Left colon (tissue), 2 donors: ENCODE data around the gene CYB561D2. TPM values are rescaled to one million over a fixed set of nuclear protein-coding genes. Genes with fewer than 3 reads are reported as not detected.

Experiments
- ATAC-seq: fragments of 200-7000 bp; cut with Tn5 transposase; one replicate; pipeline ENCODE4 v1.9.1; 2020; ENCODE audit warnings: mild to moderate bottlenecking, moderate library complexity
- DNase-seq, 2 donors: peaks; one replicate each; pipeline ENCODE4 v3.0.0-alpha.2; 2020
- intact Hi-C, 2 donors: fragments of 100-400 bp; cut with DNase I in 1 of 2; cut with micrococcal nuclease in 1 of 2; formaldehyde crosslinking; loops; one replicate each; pipeline versions ENCODE4 v1.11.2 to v1.14.0; 2022; cut with DNase I, micrococcal nuclease
- total RNA-seq, 2 donors: library from RNA; stranded (reverse); fragmentation: NEBNext Ultra II Directional; extraction: Animal tissue kit (Norgen Biotek cat#: 25700); gene quantifications; one replicate each; pipeline ENCODE4 v1.2.1, GENCODE V29; 2021
- donor health status: DM: no; HTN: no; CAD: no.
- donor health status: DM: yes; HTN: yes; CAD: no.

CYB561D2 gene
- total RNA-seq, 2 donors from 2014 or later, result 35.8 to 36.9 TPM

DNA sequence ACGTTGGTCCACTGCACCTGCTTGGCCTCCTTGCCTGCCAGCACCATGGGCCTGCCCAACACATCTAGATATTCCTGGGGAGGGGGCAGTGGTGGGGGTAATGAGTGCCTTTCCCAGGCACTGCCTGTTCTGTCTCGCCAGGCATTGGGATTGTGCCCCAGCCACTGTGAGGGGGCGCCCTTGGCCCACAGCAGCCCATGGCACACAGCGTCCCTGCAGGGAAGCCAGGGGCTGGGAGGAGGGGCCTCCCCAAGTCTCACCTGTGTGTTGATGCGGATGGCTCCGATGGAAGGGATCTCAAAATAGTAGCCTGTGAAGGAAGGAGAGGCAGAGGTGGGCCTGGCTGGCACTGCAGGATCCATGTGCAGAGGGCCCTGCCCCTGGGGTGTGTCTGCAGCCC, 27.4 kb downstream of the CYB561D2 start:
- ATAC-seq (no peak), DNase-seq (no peak)
- intact Hi-C loops, result no loop called here

DNA sequence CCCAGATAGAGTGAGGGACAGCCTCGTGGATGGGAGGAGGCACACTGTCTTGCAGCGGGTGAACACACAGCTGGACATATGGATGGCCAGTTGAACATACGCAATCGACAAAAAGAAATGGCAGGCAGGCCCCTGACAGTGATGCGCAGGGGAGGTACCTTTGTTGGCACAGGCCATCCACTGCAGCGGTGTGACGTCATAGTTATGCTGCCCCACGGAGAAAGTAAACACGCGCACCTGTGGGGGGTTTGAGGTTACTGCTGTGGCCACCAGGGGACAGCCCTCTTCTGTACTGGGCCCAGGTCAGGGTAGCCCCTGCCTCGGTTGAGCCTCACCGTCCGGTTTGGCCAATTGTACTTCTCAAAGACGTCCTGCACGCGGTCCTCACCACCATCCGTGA, 28.1 kb downstream of the CYB561D2 start:
- intact Hi-C loops, result no loop called here
- DNase-seq, result no peak
- ATAC-seq, result no peak

DNA sequence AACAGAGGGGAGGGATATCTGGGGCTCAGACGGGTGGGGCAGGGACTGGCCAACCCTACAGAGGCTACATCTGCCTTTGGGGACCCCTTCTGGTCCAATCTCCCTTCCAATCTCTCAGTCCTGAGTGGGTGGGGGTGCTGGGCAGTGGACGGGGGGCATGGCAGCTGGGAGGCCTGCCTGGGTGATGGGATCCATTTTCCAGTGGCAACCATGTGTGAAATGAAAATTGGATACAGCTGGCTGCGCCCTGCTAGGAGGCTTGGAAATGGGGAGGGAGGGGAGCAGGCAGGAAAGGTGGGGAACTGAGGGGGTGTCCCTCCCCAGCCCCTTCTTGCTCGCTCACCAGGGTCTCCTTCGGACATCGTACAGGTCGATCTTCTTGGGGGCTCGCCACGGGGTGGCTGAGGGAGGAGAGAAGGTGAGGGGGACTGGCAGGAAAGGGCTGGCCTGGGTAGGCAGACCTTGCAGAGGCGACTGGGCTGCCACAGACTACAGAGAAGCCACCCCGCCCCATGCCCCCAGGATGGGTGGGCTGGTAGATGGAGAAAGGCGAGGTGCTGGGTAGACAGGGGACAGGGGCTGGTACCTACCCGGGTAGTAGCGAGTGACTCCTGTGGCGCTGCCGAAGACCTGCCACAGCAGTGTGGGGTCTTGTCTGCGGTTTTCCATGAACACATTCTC, 29.9 kb downstream of the CYB561D2 start:
- DNase-seq (no peak), ATAC-seq (no peak)
- intact Hi-C loops, result no loop called here

DNA sequence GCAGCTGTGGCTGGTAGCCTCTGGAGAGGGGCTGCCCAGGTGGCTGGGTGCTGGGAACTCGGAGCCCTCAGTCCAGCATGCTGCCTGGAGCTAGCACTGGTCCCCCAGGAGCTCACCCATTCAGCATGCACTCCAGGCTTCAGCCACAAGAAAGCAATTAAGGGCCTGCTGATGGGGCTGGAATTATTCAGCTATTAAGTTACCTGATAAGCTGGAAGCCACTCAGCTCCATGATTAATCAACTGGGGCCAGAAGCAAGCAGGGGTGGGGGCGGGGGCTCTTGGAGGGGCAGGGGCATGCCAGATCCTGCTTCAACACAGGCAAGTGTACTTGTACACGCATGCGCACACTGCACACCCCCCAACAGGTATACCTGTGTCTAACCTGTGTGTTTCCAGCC, 30.7 kb downstream of the CYB561D2 start:
- DNase-seq (no peak), ATAC-seq (no peak)
- intact Hi-C loops, result no loop called here

DNA sequence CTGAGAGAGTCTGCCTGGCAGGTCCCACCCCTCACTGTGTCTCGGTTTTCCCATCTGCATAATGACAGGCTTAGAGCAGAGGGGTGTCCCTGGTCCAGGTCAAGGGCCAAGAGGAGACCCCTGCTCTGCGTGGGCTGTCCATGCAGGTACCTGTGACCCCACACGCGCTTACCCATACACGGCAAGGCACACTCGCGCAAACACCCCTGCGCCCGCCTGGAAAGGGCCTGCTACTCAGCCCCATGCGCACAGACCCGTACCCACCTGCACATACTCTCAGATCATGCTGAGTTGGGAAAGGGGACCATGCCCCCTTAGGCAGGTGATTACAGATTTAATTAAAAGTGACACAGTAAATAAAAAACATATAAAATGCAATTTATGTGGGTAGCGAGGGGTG, 32.1 kb downstream of the CYB561D2 start:
- ATAC-seq, result no peak
- intact Hi-C loops, result no loop called here
- no peak for DNase-seq

DNA sequence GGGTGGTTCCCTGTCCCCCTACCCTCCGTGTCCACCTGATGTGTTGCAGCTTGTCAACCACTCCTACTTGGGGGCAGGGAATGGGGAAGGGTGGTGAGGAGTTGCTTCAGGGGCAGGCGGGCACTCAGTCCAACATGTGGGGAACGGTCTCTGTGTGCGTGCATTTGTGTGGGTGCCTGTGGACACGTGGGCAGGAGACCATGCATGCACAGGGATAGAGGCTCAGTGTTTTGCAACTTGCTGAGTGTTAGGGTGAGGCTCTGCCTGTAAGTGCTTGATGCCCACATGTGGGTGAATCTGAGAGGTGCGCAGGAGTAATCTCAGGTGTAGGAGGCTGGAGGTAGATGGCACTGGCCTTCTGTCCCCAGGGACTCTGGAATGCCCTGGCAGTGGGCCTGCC, 33.1 kb downstream of the CYB561D2 start:
- no peak for DNase-seq
- intact Hi-C loops, result no loop called here
- ATAC-seq, result no peak

DNA sequence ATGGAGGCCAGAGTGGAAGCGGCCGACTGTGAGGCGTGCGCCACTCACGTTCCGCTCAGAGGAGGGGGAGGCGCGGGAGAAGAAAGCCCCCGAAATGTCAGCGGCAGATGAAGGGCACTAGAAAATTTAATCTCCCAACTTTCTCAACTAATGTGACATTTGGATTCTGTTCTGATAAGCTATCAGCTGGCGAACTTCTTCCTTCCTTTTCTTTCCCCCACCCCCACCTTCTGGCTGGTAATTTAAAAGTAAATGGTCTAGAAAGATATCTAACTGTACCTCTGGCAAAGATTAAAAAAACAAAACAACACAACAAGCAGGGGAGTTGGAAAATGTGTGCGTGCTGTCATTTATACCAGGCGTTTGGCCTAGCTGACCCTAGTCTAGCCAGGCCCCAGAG, 35.1 kb downstream of the CYB561D2 start:
- intact Hi-C loops, result no loop called here
- no peak for ATAC-seq
- no peak for DNase-seq

DNA sequence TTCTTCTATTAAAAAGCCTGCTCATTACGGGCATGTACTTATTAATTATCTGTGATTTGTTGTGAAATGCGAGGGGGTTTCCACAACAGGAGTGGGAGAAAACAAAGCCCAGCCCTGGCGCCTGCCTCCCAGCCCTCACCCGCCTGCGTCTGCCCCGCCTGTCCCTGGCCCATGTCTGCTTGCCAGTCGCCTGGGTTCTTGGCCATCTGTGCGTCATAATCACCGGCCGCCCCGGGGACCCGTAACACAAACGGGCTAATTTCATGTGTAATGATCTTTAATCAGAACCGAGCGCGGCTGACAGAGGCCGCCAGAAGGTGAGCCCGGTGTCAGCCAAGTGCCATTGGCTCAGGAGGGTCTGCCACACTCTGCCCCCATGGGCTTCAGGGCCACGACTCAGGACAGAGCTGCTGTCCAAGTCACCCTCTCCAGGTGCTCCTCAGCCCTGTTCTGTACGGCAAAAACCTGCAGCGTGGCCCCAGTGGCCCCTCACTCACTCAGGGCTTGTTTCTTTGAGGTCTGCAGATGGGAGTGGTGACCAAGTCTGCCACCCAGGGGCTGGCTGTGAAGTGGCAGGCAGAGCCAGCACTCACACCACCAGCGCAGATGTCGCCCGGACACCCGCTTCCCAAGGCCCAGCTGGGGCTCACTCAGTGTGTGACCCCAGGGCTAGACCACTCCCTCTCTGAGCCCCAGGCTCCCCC, 37.5 kb downstream of the CYB561D2 start:
- intact Hi-C loops, result no loop called here
- DNase-seq (no peak), ATAC-seq (peak; percentile 39)

DNA sequence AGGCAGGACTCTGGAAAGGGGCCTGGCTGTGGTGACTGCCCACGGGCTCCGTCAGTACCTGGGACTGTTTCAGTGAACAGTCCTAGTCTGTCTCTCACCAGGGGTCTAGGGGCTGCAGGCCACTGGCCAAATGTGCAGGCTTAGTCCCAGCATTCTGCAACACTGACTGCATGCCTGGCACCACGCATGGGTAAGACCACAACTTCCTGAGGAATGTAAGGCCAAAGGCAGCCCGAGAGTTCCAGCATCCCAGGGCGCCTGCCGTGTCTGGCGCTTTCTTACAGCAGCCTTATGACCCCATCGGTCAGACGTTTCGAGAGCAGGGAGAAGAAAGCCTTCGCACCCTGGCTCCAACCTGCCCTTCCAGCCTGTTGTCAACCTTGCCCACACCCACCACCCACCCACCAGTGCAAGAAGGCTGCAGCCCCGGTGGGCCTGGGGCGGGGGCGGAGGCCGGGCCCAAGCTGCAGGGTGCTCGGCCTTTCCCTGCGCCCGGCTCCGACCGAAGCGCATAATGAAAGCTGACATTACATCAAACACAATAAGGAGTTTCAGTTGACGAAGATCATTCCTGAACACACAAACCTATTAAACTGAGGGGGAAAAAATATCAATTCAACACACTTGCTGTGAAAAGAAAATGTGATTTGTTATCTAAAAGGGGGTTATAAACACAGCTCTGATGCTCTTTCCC, 38.2 kb downstream of the CYB561D2 start:
- DNase-seq (no peak), ATAC-seq (no peak)
- intact Hi-C loops, result no loop called here

DNA sequence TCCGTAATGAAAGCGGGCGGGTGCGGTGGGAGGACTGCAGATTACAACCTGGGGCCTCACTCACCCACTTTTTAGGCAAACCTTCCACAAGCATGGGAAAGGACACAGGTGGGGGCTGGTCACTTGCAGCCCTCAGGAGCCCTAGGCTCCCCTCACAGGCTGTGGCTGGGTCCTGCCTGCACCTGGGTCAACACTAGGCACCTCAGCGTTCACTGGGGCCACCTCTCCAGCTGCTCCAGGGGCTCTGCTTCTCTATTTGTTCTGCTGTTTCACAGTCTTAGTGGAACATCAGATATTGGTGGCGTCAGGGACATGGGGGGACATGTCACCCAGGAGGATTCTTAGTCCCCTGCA, 38.7 kb downstream of the CYB561D2 start:
- DNase-seq (no peak), ATAC-seq (no peak)
- intact Hi-C loops, result no loop called here

DNA sequence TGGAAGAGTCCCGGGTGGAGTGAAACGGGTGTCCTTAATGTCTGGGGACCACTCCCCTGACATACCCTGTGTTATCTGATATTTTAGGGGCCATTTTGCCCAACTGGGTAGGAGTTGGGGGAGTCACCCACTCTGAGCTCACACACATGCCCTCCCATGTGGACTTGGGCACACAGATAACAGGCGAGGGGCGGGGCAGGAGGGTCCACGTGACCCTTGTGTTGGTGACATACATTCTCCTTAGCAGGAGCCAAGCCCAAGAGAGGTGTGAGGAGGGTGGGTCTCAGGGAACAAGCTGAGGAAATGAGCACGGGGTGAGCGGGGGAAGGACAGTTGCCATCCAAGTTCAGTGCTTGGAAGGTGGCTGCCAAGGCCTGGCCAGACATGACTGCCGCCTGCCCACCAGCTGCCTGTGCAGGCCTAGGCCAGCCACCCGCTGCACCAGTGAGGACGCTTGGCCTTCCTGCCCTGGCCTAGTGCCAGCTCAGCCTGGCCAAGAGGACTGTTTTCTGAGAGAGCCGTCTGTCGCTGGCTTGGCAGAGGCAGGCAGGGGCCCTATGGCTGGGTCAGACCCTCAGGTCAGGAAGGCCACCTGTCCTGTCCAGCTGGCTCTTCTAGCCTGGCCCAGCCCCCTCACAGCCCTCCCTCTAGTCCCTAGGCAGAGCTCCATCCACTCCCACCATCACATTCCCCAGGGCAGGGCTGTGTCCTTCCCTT, 40.0 kb downstream of the CYB561D2 start:
- ATAC-seq (peak; percentile 83), DNase-seq (peak; percentile 38 to 56)
- intact Hi-C loops, result no loop called here

DNA sequence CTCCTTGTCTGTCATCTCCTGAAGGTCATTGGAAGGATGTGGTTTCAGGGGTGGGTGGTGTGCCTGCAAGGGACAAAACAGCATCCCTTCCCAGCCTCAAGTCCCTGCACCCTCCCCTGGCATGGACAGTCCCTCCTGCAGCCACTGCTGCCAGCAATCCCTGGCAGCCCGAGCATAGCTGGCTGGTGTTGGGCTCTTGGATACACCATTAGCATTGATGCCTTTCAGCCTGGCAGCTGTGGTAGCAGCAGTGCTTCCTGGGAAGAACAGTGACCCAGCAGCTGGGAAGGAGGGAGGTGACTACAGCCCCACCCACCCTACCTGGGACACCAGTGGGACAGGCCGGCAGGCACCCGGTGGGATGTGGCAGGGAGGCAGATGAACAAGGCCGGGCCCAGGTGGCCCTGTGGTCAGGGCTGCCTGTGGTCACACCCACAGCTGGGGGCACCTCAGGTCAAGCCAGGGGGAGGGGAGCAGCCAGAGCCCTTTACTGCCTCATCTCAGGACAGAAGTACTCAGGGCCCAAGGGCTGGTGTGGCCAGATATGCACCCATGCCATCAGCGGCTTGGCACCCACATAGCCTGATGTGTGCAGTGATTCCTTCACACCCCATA, 41.5 kb downstream of the CYB561D2 start:
- intact Hi-C loops, result no loop called here
- DNase-seq (no peak), ATAC-seq (no peak)

DNA sequence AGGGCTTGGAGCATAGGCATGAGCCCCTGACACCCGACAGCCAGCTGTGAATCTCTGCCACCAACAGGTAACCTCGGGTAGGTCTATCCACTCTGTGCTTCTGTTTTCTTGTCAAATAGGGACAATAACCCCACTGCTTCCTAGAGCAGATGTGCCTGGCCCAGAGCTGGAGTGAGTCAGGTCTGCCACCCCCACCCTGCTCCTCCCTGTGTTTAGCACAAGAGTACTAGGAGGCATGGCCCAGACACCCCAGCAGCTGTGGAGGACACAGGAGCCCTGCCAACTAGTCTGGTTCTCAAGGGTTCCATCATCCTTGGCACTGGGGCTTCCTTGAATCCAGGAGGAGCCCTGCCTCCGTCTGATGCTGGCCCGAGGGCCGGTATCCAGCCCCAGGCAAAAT, 42.4 kb downstream of the CYB561D2 start:
- intact Hi-C loops, result no loop called here
- ATAC-seq, result no peak
- DNase-seq, result no peak

DNA sequence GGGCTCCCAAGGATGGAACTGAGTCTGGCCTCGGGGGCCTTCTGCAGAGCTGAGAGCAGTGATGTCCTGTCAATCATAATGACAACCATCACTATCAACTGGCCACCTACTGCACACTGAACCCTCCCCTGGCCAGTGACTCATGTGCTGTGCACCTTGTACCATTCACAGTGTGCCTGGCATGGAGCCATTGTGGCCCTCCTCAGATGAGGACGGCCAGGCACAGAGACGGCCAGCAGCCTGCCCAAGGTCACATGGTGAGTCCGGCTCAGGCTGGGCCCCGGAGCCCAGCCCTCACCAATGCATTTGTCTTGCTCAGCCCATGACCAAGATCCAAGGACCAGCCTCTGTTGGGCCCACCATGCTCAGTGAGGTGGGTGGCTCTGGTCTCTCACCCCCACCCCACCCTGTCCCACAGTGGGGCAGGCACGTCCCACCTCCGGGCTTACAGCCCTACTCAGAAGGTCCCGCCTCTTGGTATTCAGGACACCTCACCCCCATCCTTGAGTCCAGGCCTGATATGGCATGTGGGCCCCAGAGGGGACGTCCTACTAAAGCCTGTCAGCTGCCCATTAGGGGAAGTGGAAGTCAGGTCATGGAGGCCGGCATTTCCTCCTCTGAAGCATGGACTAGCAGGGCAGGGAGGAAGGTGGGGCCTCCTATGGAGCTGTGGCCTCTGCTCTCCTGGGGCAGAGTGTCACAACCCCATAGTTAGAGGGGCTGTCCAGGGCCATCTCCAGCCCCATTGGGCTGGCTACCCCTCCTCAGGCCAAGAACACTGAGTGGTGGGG, 44.6 kb downstream of the CYB561D2 start:
- DNase-seq, result no peak
- no peak for ATAC-seq
- intact Hi-C loops, result no loop called here

DNA sequence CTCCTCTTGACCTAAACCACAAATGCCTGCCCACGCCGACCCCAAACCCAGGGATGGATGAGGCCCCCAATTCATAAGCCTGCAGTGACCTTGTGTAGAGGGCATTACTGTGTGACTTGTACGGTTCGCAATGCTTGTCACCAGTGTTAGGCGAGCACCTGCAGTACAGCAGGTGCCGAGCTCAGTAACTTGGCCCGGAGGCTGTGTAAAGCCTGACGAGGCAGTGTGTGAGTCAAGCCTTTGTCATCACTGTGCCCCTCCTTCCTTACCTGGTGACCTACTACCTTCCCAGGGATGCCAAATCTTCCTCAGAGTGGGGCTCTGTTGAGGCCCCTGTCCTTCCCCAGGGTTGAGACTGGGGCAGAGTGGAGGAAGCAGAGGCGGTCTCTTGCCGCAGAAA, 45.8 kb downstream of the CYB561D2 start:
- intact Hi-C loops, result no loop called here
- ATAC-seq, result no peak
- DNase-seq, result no peak

DNA sequence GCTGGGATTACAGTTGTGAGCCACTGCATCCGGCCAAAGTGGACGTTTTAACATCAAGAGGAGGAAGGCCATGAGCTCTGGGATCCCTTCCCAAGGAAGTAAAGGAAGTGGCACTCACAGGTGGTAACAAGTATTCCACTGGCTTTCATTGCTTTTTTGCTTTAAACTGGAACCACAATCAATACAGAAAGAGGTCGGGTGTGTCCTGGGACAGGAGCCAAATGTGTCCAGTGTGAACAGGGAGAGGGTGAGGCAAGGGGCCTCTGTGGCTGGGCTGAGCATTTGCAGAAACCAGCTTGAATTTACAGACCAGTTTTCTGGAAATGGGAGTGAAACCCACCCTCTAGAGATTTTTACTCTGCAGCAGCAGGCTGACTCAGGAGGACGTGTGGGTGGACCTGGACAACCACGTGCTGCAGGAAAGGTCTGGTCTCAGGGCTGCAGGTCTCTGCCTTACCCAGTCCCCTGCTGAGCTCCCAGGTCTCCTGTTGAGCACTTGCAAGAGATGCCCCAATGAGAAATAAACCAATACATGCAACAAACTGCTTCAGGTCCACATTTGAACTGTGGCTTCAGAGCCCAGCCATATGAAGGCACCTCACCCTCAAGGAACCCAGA, 51.4 kb downstream of the CYB561D2 start:
- intact Hi-C loops, result no loop called here
- ATAC-seq, result peak; percentile 77
- DNase-seq, result peak in 1 of 2 donors; percentile 38
